Gastroesophageal sphincter (tissue), 3 donors: ENCODE measurements around the gene CHD5.

Source experiments
- CTCF ChIP-seq, 4 experiments: fragments of 200-600 bp in 2 of 4; fragments of 450-650 bp in 2 of 4; sonication (generic) in 1 of 4; IDR thresholded peaks; one replicate each; pipeline ENCODE4 v1.5.1; 2017 to 2019; ENCODE audit warnings: antibody characterized with exemption in 4 of 4, mild to moderate bottlenecking in 2 of 4, moderate library complexity in 2 of 4
- POLR2A ChIP-seq, 2 donors: fragments of 450-650 bp; IDR thresholded peaks; one replicate each; pipeline ENCODE4 v1.6.1; 2017; ENCODE audit warnings: antibody characterized with exemption in 2 of 2, mild to moderate bottlenecking in 2 of 2, moderate library complexity in 1 of 2
- POLR2AphosphoS5 ChIP-seq: sonication (generic); formaldehyde crosslinking; IDR thresholded peaks from one replicate; pipeline ENCODE4 v1.6.1; 2017; ENCODE audit warnings: antibody characterized with exemption

GRCh38 chr1:6086762-6087376 is 93.3 kb downstream of the CHD5 start:
- TF ChIP-seq CTCF (IDR thresholded peaks at IDR 0.05): no peak
- TF ChIP-seq POLR2AphosphoS5: no peak
- TF ChIP-seq POLR2A (IDR thresholded peaks at IDR 0.05): no peak
